GM12878 (cell line): ENCODE measurements around the gene DHRS7B. TPM values are rescaled to one million over a fixed set of nuclear protein-coding genes. Genes with fewer than 3 reads are reported as not detected.

ENCODE experiments used
- ATAC-seq: fragments of 200-7000 bp; cut with Tn5 transposase; 3 replicates; pipeline ENCODE4 v1.9.1; 2020; ENCODE audit warnings: mild to moderate bottlenecking, moderate library complexity
- BruUV-seq: library from RNA; stranded (reverse); fragments of 400-500 nt; replicated peaks from 2 replicates; lab custom pipeline; 2021; lab: Mats Ljungman, UMichigan
- CTCF ChIA-PET: fragments of 300-600 bp; sonication (Branson Sonifier 250); formaldehyde crosslinking; extraction: SDS; loops from one replicate; lab custom pipeline; 2021; ENCODE audit warnings: inconsistent platforms; lab: Yijun Ruan, JAX
- POLR2A ChIA-PET: fragments of 350-600 bp; formaldehyde crosslinking; extraction: SDS; loops from one replicate; lab custom pipeline; 2021; ENCODE audit warnings: inconsistent platforms; lab: Charles Lee
- RAD21 ChIA-PET: fragments of 300-600 bp; sonication (Branson Sonifier 250); formaldehyde crosslinking; loops from one replicate; lab custom pipeline; 2023; ENCODE audit warnings: antibody characterized with exemption; ENCODE audit not compliant: unreplicated experiment; lab: Charles Lee
- SMC1A ChIA-PET: fragments of 300-600 bp; sonication (Branson Sonifier 250); formaldehyde crosslinking; loops from one replicate; lab custom pipeline; 2023; ENCODE audit not compliant: unreplicated experiment, uncharacterized antibody; lab: Charles Lee
- DNase-seq: peaks from one replicate; pipeline ENCODE4 v3.0.0-alpha.2; 2011; ENCODE audit warnings: low read depth, low spot score
- FAIRE-seq: peaks from 3 replicates; lab custom pipeline; 2011; peaks lifted over from hg19 to GRCh38; lab: Jason Lieb, UNC
- H2AFZ ChIP-seq: 2 replicates; pipeline ENCODE4 v1.6.0; 2011; ENCODE audit warnings: low read depth, low read length, control low read depth; ENCODE audit not compliant: control insufficient read depth
- H3K27ac ChIP-seq: 2 replicates; pipeline ENCODE4 v1.5.1; 2011; ENCODE audit warnings: control low read depth; ENCODE audit not compliant: control insufficient read depth, insufficient read depth
- H3K27me3 ChIP-seq, 2 experiments: replicated peaks in 1 of 2; 2 replicates each; pipeline versions ENCODE4 v1.6.0 to v1.6.1; 2011; ENCODE audit warnings: low read length in 1 of 2; ENCODE audit not compliant: control insufficient read depth in 2 of 2, insufficient read depth in 2 of 2
- H3K36me3 ChIP-seq, 2 experiments: 2 replicates each; pipeline ENCODE4 v1.5.1; 2011; ENCODE audit warnings: low read length in 1 of 2; ENCODE audit not compliant: control insufficient read depth in 2 of 2, insufficient read depth in 2 of 2
- H3K4me1 ChIP-seq: 2 replicates; pipeline ENCODE4 v1.6.1; 2011; ENCODE audit warnings: mild to moderate bottlenecking, low read length, moderate library complexity, mixed read lengths; ENCODE audit not compliant: control insufficient read depth, insufficient read depth
- H3K4me2 ChIP-seq: 2 replicates; pipeline ENCODE4 v1.6.0; 2011; ENCODE audit warnings: control low read depth; ENCODE audit not compliant: control insufficient read depth, insufficient read depth
- H3K4me3 ChIP-seq: fragments of 200-600 bp; sonication (generic); 2 replicates; pipeline ENCODE4 v1.5.1; 2016
- H3K79me2 ChIP-seq: 2 replicates; pipeline ENCODE4 v1.6.0; 2011; ENCODE audit warnings: low read length; ENCODE audit not compliant: control insufficient read depth, insufficient read depth
- H3K9ac ChIP-seq: 2 replicates; pipeline ENCODE4 v1.8.0; 2011; ENCODE audit warnings: low read length, control low read depth, mixed read lengths; ENCODE audit not compliant: control insufficient read depth, insufficient read depth
- H3K9me3 ChIP-seq: replicated peaks from 3 replicates; pipeline ENCODE4 v1.5.1; 2011; ENCODE audit warnings: mild to moderate bottlenecking, low read length; ENCODE audit not compliant: control insufficient read depth, insufficient read depth
- H4K20me1 ChIP-seq: 2 replicates; pipeline ENCODE4 v1.6.0; 2011; ENCODE audit not compliant: control insufficient read depth, insufficient read depth
- CHD4 ChIP-seq: fragments of 200-600 bp; sonication (generic); IDR thresholded peaks from 2 replicates; pipeline ENCODE4 v1.6.1; 2016; ENCODE audit warnings: mild to moderate bottlenecking
- EED ChIP-seq: sonication (generic); IDR thresholded peaks from 2 replicates; pipeline ENCODE4 v1.6.1; 2016; ENCODE audit warnings: antibody characterized with exemption, low read depth
- FOXM1 ChIP-seq: IDR thresholded peaks from 2 replicates; pipeline ENCODE4 v1.6.1; 2012; ENCODE audit warnings: low read depth, mild to moderate bottlenecking, inconsistent platforms, low read length, moderate library complexity
- SP1 ChIP-seq: IDR thresholded peaks from one replicate; pipeline ENCODE4 v1.6.1; 2011; ENCODE audit warnings: low read depth, low read length
- TARDBP ChIP-seq: IDR thresholded peaks from 2 replicates; pipeline ENCODE4 v1.6.1; 2016; ENCODE audit warnings: borderline replicate concordance
- ZZZ3 ChIP-seq: IDR thresholded peaks from 2 replicates; pipeline ENCODE4 v1.6.1; 2011; ENCODE audit warnings: low read depth; ENCODE audit not compliant: control insufficient read depth, insufficient read length
- WGBS: methylation state at CpG from one replicate; pipeline ENCODE4 v1.1.6; 2016; ENCODE audit warnings: low lambda C conversion rate; ENCODE audit not compliant: insufficient replicate concordance, insufficient coverage; ENCODE audit errors: missing lambda C conversion rate; 5-methylcytosine and 5-hydroxymethylcytosine counted together
- in situ Hi-C: fragments of 300-500 bp; cut with MboI; formaldehyde crosslinking; loops from 9 replicates; pipeline ENCODE4 v1.14.3; 2018; ENCODE audit warnings: mixed read lengths
- intact Hi-C: fragments of 100-400 bp; cut with micrococcal nuclease; formaldehyde crosslinking; loops from one replicate; pipeline ENCODE4 v1.14.2; 2022; ENCODE audit not compliant: unreplicated experiment
- polyA plus RNA-seq, 11 experiments: library from polyadenylated mRNA; depleted of rRNA in 4 of 11; unstranded in 6 of 11; stranded (reverse) in 5 of 11; fragments of >200 nt; fragmentation: Nextera tagmentation in 4 of 11; fragmentation: Illumina TruSeq in 1 of 11; extraction: Ambion mirVana in 4 of 11; extraction: Trizol in 1 of 11; gene quantifications; 1 replicate in 1 of 11; 2 replicates in 10 of 11; pipeline versions ENCODE4 v1.2.1 to v1.2.3, GENCODE V29; 2011 to 2016; ENCODE audit warnings: inconsistent platforms in 2 of 11, missing spikeins in 2 of 11, low read depth in 1 of 11
- total RNA-seq, 4 experiments: library from RNA; depleted of rRNA in 3 of 4; stranded (reverse); fragments of >200 nt in 3 of 4; fragmentation: Illumina TruSeq in 1 of 4; extraction: Trizol in 1 of 4; gene quantifications; 2 replicates each; pipeline versions ENCODE4 v1.2.1 to v1.2.3, GENCODE V29; 2013 to 2021
- TF ChIP-seq, protein P1 (sequence below): fragments of 450-650 bp; formaldehyde crosslinking; IDR thresholded peaks from 2 replicates; pipeline ENCODE4 v1.4.0; 2020; ENCODE audit warnings: mild to moderate bottlenecking, moderate library complexity
- TF ChIP-seq, protein P2 (sequence below): IDR thresholded peaks from 2 replicates; pipeline ENCODE4 v1.6.1; 2012; ENCODE audit warnings: low read depth, low read length, improper control_type of control experiment

DHRS7B gene
- total and polyA plus RNA-seq, 10 of the 15 experiments (the other 5 are each of a cell fraction or from before 2014, with no cell fraction given) = 11.1 to 35.6 (median 23.0) TPM

DNA sequence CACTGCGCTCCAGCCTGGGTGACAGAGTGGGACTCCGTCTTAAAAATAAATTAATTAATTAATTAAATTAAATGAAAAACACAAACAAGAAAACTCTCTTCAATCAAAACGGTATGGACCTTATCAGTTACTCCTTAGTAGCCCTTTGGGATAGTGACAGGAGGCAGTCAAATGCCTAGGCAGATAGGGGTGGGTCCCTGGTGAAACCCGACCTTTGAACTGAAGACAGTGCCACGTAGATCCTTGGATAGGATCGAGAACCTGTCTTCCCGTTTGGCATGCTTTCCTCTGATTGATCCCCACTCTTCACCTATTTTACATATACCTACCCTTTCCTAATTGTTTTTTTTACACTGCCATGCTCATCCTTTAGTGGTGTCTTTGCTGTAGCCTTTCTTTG lies 22.2 kb upstream of the DHRS7B start:
- in situ Hi-C loops (no loop called here), intact Hi-C loops (no loop called here)
- SMC1A ChIA-PET = interaction anchor here (0.8 kb wide), 1 partner anchor 50 kb away, joined by 4 read pairs; no protein-coding TSS in a partner anchor
- Histone ChIP-seq H3K27ac (no peak overlapping the region), H3K4me3 (no peak overlapping the region), H3K9ac (no peak overlapping the region), H2AFZ (no peak overlapping the region), H4K20me1 (no peaks in the 10 kb centered on the region), H3K4me1 (no peaks in the 10 kb centered on the region; the same call in 1 of the 2 replicates), H3K36me3 (no peaks in the 10 kb centered on the region), H3K9me3 (no peaks in the 10 kb centered on the region), H3K79me2 (no peaks in the 10 kb centered on the region), H3K4me2 (no peak overlapping the region), H3K27me3 (no peaks in the 10 kb centered on the region)
- CTCF ChIA-PET = interaction anchor here (1.0 to 1.6 kb wide), 3 partner anchors 14 to 17 kb away, joined by 3 to 9 read pairs (median 4); no protein-coding TSS in a partner anchor
- RAD21 ChIA-PET = no interaction called here
- TF ChIP-seq TARDBP (no peak), ZZZ3 (no peak), SP1 (no peak), EED (no peak), CHD4 (no peak), FOXM1 (no peak)
- TF ChIP-seq, protein P1, sequence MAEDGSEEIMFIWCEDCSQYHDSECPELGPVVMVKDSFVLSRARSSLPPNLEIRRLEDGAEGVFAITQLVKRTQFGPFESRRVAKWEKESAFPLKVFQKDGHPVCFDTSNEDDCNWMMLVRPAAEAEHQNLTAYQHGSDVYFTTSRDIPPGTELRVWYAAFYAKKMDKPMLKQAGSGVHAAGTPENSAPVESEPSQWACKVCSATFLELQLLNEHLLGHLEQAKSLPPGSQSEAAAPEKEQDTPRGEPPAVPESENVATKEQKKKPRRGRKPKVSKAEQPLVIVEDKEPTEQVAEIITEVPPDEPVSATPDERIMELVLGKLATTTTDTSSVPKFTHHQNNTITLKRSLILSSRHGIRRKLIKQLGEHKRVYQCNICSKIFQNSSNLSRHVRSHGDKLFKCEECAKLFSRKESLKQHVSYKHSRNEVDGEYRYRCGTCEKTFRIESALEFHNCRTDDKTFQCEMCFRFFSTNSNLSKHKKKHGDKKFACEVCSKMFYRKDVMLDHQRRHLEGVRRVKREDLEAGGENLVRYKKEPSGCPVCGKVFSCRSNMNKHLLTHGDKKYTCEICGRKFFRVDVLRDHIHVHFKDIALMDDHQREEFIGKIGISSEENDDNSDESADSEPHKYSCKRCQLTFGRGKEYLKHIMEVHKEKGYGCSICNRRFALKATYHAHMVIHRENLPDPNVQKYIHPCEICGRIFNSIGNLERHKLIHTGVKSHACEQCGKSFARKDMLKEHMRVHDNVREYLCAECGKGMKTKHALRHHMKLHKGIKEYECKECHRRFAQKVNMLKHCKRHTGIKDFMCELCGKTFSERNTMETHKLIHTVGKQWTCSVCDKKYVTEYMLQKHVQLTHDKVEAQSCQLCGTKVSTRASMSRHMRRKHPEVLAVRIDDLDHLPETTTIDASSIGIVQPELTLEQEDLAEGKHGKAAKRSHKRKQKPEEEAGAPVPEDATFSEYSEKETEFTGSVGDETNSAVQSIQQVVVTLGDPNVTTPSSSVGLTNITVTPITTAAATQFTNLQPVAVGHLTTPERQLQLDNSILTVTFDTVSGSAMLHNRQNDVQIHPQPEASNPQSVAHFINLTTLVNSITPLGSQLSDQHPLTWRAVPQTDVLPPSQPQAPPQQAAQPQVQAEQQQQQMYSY (CRISPR knock-in tag) = no peak
- TF ChIP-seq, protein P2, sequence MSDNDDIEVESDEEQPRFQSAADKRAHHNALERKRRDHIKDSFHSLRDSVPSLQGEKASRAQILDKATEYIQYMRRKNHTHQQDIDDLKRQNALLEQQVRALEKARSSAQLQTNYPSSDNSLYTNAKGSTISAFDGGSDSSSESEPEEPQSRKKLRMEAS = no peak
- POLR2A ChIA-PET = no interaction called here
- FAIRE-seq (no peak), DNase-seq (no peak), ATAC-seq (no peak)
- BruUV-seq = no TSS peak
- WGBS = 47% methylated on average over 7 of the region's 7 CpGs
